ENCODE measurements around the gene POLL. TPM values are rescaled to one million over a fixed set of nuclear protein-coding genes. Genes with fewer than 3 reads are reported as not detected.
"Not testable (repeated sequence)": the region's sequence is repeated elsewhere in the genome, so short reads cannot be mapped to it uniquely, and the experiment has no call there.

POLL gene
- total RNA-seq = 44.5 to 47.3 TPM (median 46.6 TPM) in 3 replicates

- Mint-ChIP-seq H3K4me3 (peak within 1 kb of the TSS; percentile 95), H3K27ac (peak within 1 kb of the TSS; percentile 83), H3K4me1 (peaks cover 25% of the 10 kb centered on the region), H3K36me3 (peaks cover 3% of the 10 kb centered on the region), H3K27me3 (ENCODE audit: low read depth) (no peaks in the 10 kb centered on the region), H3K9me3 (no peaks in the 10 kb centered on the region)
- TF ChIP-seq, protein P1, sequence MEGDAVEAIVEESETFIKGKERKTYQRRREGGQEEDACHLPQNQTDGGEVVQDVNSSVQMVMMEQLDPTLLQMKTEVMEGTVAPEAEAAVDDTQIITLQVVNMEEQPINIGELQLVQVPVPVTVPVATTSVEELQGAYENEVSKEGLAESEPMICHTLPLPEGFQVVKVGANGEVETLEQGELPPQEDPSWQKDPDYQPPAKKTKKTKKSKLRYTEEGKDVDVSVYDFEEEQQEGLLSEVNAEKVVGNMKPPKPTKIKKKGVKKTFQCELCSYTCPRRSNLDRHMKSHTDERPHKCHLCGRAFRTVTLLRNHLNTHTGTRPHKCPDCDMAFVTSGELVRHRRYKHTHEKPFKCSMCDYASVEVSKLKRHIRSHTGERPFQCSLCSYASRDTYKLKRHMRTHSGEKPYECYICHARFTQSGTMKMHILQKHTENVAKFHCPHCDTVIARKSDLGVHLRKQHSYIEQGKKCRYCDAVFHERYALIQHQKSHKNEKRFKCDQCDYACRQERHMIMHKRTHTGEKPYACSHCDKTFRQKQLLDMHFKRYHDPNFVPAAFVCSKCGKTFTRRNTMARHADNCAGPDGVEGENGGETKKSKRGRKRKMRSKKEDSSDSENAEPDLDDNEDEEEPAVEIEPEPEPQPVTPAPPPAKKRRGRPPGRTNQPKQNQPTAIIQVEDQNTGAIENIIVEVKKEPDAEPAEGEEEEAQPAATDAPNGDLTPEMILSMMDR (IDR thresholded peaks at IDR 0.05; ENCODE audit: unreplicated experiment) = no peak
- DNase-seq (ENCODE audit: low spot score in 2 of 2, unreplicated experiment in 2 of 2) = peak; percentile 88 to 93
Observed at GRCh38 chr10:101587725-101588653, at the start of gene POLL, which contains the start of gene DPCD. TSS of gene POLL (minus strand) at chr10:101588257. CDS start at chr10:101587360, 897 bp downstream. TSS of gene DPCD (plus strand) at chr10:101588321. CDS start at chr10:101588337, 16 bp downstream.

DNA sequence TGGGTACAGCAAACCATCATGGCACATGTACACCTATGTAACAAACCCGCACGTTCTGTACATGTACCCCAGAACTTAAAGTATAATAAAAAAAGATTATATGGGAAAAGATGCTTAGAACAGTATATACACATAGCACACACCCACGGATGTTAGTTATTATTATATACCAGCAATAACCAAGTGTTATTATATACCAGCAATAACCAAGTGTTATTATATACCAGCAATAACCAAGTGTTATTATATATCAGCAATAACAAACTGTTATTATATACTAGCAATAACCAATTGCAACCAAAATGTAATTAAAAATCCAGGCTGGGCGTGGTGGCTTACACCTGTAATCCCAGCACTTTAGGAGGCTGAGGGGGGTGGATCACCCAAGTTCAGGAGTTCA, 45.5 kb upstream of the POLL start:
- H3K4me1 Mint-ChIP-seq; DNase-seq (ENCODE audit: low spot score in 2 of 2, unreplicated experiment in 2 of 2); H3K4me3 Mint-ChIP-seq; H3K9me3 Mint-ChIP-seq; H3K27me3 Mint-ChIP-seq (ENCODE audit: low read depth); H3K27ac Mint-ChIP-seq: not testable (repeated sequence)
- H3K36me3 Mint-ChIP-seq = peaks cover 34% of the 10 kb centered on the region

- Mint-ChIP-seq H3K36me3 (peaks cover 24% of the 10 kb centered on the region), H3K4me3 (no peak overlapping the region), H3K27me3 (ENCODE audit: low read depth) (no peaks in the 10 kb centered on the region), H3K4me1 (no peaks in the 10 kb centered on the region), H3K27ac (no peak overlapping the region), H3K9me3 (no peaks in the 10 kb centered on the region)
- no peak for DNase-seq (ENCODE audit: low spot score in 2 of 2, unreplicated experiment in 2 of 2)
- TF ChIP-seq, protein P1 (IDR thresholded peaks at IDR 0.05; ENCODE audit: unreplicated experiment) = no peak
Observed at GRCh38 chr10:101631821-101632475, 43.9 kb upstream of the POLL start.

DNA sequence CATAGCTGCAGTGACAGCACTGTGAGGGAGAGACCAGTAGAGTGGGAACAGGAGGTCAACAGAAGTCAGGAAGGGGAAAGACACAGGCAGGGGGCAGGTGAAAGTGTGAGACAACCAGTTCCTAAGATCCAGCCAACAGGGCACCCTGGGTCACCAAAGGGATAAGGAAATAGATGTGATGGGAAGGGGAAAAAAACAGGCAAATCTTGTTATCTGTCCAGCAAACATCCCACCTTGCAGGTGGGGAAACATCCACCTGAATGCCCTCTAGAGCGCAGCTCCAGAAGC, 42.5 kb upstream of the POLL start:
- no peak for DNase-seq (ENCODE audit: low spot score in 2 of 2, unreplicated experiment in 2 of 2)
- no peaks in the 10 kb centered on the region for H3K9me3 Mint-ChIP-seq
- no peaks in the 10 kb centered on the region for H3K4me1 Mint-ChIP-seq
- H3K4me3 Mint-ChIP-seq = no peak overlapping the region
- H3K36me3 Mint-ChIP-seq = peaks cover 16% of the 10 kb centered on the region
- no peak overlapping the region for H3K27ac Mint-ChIP-seq
- TF ChIP-seq, protein P1 (IDR thresholded peaks at IDR 0.05; ENCODE audit: unreplicated experiment) = no peak
- no peaks in the 10 kb centered on the region for H3K27me3 Mint-ChIP-seq (ENCODE audit: low read depth)

DNA sequence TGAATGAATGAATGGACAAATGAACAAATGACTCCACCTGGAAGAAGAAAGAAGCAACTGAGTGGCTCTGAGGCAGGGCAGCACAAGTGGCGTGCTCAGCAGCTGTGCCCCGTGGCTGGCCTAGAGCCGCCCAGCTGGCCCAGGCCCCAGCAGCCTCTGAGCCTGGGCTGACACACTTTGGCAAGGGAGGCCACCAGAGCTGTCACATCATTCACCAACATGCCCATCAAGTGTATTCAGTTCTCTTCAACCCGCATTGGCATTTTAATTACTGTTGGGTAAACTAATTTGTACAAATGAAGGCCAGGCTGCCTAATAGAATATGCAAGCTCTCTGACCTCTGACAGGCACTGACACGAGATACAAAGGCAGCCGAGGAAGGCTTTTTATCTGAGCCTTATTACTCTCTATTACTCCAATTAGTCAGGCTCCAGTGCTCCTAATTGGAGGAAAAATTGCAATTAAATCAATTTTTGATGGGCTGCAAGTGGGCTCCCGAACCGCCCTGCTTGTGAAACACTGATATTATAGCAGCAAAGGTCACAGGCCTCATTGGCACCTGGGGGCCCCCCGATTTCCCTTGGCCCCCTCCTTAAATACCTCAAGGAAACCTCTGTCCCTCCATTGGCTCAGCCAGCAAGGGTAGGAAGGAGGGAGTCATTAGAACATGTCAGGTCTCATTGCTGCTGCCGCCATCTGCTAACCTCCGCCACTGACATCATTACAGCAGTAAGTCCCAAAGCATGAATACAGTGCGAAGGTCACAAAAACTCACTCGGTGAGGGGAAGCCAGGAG, 42.0 kb upstream of the POLL start:
- DNase-seq (ENCODE audit: low spot score in 2 of 2, unreplicated experiment in 2 of 2) = no peak
- Mint-ChIP-seq H3K9me3 (no peaks in the 10 kb centered on the region), H3K27ac (no peak overlapping the region), H3K4me1 (no peaks in the 10 kb centered on the region), H3K36me3 (peaks cover 13% of the 10 kb centered on the region), H3K27me3 (ENCODE audit: low read depth) (no peaks in the 10 kb centered on the region), H3K4me3 (no peak overlapping the region)
- TF ChIP-seq, protein P1 (IDR thresholded peaks at IDR 0.05; ENCODE audit: unreplicated experiment) = no peak
